Measurements from ENCODE around the gene NLRP3. TPM values are rescaled to one million over a fixed set of nuclear protein-coding genes. Genes with fewer than 3 reads are reported as not detected.
"Not testable (repeated sequence)": the region's sequence is repeated elsewhere in the genome, so short reads cannot be mapped to it uniquely, and the experiment has no call there.

NLRP3 gene
- total RNA-seq, 1 donor from 2014 or later = 0.27 TPM

GRCh38 chr1:247468481-247469140, 52.6 kb downstream of the NLRP3 start:
- intact Hi-C loops (cut with micrococcal nuclease) = no loop called here

- intact Hi-C loops (cut with micrococcal nuclease) = no loop called here
These were observed 53.2 kb downstream of the NLRP3 start for GRCh38 chr1:247469141-247469535.

- intact Hi-C loops (cut with micrococcal nuclease) = not testable (repeated sequence)
These were observed 55.0 kb downstream of the NLRP3 start for GRCh38 chr1:247470942-247471429.

- intact Hi-C loops (cut with micrococcal nuclease) = no loop called here
These were observed 55.6 kb downstream of the NLRP3 start for GRCh38 chr1:247471445-247472016.

GRCh38 chr1:247472035-247472434, 56.1 kb downstream of the NLRP3 start:
- intact Hi-C loops (cut with micrococcal nuclease) = no loop called here

GRCh38 chr1:247474367-247474766, 58.4 kb downstream of the NLRP3 start:
- intact Hi-C loops (cut with micrococcal nuclease) = no loop called here

GRCh38 chr1:247475793-247476192, 59.8 kb downstream of the NLRP3 start:
- intact Hi-C loops (cut with micrococcal nuclease) = no loop called here

- intact Hi-C loops (cut with micrococcal nuclease) = not testable (repeated sequence)
These were observed 60.5 kb downstream of the NLRP3 start for GRCh38 chr1:247476328-247477058.

GRCh38 chr1:247482747-247483146, 66.8 kb downstream of the NLRP3 start:
- intact Hi-C loops (cut with micrococcal nuclease) = no loop called here

GRCh38 chr1:247487057-247487456, 71.1 kb downstream of the NLRP3 start:
- intact Hi-C loops (cut with micrococcal nuclease) = loop anchor here (1.0 kb wide), 2 partner anchors 97 to 115 kb away; no protein-coding TSS in a partner anchor

GRCh38 chr1:247491328-247491727, 75.4 kb downstream of the NLRP3 start:
- intact Hi-C loops (cut with micrococcal nuclease) = no loop called here

- intact Hi-C loops (cut with micrococcal nuclease) = no loop called here
These were observed 77.1 kb downstream of the NLRP3 start for GRCh38 chr1:247493106-247493505.

GRCh38 chr1:247494767-247495166, 78.8 kb downstream of the NLRP3 start:
- intact Hi-C loops (cut with micrococcal nuclease) = no loop called here

- intact Hi-C loops (cut with micrococcal nuclease) = no loop called here
These were observed 80.8 kb downstream of the NLRP3 start for GRCh38 chr1:247496581-247497285.

Other genes starting within 250 kb of the NLRP3 start
- 14.1 and 16.4 TPM in 2 replicates for gene ZNF124, start 244.2 kb upstream of the NLRP3 start, total RNA-seq
- not detected in 2 replicates for gene VN1R5, start 160.1 kb upstream of the NLRP3 start, total RNA-seq
- gene ZNF496, start 84.3 kb upstream of the NLRP3 start, total RNA-seq = 6.1 and 7.2 TPM in 2 replicates
- not detected in 2 replicates for gene OR2B11, start 41.9 kb downstream of the NLRP3 start, total RNA-seq
- not detected in 2 replicates for gene OR2C3, start 120.3 kb downstream of the NLRP3 start, total RNA-seq
- not detected in 2 replicates for gene GCSAML, start 133.0 kb downstream of the NLRP3 start, total RNA-seq
- gene OR2G2, start 172.2 kb downstream of the NLRP3 start, total RNA-seq = not detected in 2 replicates
- gene OR2G3, start 189.4 kb downstream of the NLRP3 start, total RNA-seq = not detected in 2 replicates

All from T-helper 1 cell treated with Interleukin-12 subunit alpha and Interleukin-12 subunit beta and Interleukin-4 antibody, amounts not matched to agents 30 ng/mL and 1 ng/mL, for 36 hours (primary cell).